NT2/D1 (cell line): Measurements from ENCODE around the gene FAM149B1.

Experiments used
- SUZ12 ChIP-seq: IDR thresholded peaks from 2 replicates; pipeline ENCODE4 v1.6.1; 2011; ENCODE audit not compliant: insufficient read length, insufficient read depth; ENCODE audit errors: extremely low read depth
- YY1 ChIP-seq: IDR thresholded peaks from 2 replicates; pipeline ENCODE4 v1.6.1; 2011; ENCODE audit not compliant: insufficient read length, insufficient read depth

GRCh38 chr10:73183667-73184281 lies 15.9 kb downstream of the FAM149B1 start:
- TF ChIP-seq SUZ12, result no peak
- TF ChIP-seq YY1, result no peak
